GM18511 (cell line): Measurements from ENCODE around the gene EMP2.
"Not testable (repeated sequence)": the region's sequence is repeated elsewhere in the genome, so short reads cannot be mapped to it uniquely, and the experiment has no call there.

Experiments used
- ATAC-seq: cut with Tn5 transposase; IDR thresholded peaks from one replicate; pipeline ENCODE4 v1.9.1; 2021; ENCODE audit warnings: mild to moderate bottlenecking, moderate library complexity; ENCODE audit not compliant: unreplicated experiment

Gene EMP2

DNA sequence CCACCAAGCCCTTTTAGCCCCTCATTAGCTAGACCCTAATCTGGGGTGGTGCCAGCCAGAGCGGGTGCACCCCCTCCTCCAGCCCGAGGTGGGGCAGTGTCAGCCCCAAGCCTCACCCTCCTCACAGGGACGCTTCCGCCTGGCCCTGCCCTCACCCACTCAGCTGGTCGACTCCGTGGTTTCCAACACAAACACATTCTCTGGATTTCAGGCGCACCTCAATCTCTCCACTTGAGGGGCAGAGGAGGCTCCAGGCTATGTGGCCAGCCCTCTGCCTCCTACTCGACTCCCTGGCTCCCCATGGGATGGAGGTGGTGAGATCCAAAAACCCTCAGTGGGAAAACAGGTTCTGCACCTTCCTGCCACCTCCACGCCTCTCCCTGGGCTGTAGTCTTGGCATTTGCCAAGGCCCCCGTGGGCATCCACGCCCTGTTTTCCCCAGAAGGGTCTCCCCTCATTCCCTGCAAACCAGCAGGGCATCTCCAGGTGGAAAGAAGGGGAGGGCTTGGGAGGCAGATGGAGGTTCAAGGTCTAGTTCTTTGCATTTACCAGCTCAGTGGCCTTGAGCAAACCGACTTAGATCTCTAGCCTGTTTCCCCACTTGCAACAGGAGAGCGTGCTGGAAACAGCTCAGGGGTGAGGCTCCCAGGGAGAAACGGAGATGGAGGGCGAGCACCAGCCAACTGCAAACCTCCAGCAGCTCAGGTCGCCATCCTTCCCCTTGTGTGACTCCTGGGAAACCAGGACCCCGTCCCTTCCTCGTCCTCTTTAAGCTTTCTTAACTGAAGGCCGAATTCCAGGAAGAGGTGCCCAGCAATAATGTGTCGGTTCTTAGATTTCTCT lies 1.7 kb downstream of the EMP2 start:
- ATAC-seq: no peak

DNA sequence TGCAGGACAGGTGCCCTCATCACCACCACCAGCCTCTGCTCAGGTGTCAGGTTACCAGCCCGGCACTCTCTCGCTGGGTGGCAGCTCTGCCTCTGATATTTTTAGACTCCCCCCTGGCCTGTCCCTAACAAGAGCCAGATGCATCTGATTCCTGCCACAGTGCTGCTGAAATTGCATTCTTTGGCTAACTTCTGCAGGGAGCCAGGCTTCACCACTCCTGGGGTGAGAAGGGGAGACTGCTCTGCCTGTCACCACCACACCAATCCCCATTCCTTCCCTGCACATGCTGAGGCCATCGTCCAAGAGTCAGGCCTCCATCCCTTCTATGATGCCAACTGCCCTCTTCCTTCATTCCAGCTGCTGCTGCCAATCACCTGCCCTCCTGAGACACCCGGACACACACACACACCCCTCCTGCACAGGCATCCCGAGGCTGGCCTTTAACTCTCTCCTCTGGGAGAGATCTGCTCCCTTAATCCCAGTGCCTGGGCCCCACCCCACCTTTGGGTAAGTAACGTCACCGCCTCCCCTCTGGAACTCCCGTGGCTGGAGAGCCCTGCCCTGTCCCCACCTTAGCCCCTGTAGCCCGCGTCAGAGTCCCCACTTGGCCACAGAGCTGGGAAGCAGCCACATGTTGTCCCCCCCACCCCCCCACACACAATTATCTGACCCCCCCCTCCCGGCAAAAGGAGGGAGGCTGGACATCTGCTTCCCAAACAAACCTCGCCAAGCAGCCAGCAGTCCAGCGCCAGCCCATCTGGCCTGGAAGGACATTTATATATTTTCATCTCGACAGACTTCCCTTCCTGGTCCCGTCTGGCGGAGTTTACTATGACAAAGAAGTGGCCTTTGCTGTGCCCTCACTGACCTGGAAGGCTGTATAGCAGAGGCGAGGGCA lies 2.8 kb downstream of the EMP2 start:
- no peak for ATAC-seq

DNA sequence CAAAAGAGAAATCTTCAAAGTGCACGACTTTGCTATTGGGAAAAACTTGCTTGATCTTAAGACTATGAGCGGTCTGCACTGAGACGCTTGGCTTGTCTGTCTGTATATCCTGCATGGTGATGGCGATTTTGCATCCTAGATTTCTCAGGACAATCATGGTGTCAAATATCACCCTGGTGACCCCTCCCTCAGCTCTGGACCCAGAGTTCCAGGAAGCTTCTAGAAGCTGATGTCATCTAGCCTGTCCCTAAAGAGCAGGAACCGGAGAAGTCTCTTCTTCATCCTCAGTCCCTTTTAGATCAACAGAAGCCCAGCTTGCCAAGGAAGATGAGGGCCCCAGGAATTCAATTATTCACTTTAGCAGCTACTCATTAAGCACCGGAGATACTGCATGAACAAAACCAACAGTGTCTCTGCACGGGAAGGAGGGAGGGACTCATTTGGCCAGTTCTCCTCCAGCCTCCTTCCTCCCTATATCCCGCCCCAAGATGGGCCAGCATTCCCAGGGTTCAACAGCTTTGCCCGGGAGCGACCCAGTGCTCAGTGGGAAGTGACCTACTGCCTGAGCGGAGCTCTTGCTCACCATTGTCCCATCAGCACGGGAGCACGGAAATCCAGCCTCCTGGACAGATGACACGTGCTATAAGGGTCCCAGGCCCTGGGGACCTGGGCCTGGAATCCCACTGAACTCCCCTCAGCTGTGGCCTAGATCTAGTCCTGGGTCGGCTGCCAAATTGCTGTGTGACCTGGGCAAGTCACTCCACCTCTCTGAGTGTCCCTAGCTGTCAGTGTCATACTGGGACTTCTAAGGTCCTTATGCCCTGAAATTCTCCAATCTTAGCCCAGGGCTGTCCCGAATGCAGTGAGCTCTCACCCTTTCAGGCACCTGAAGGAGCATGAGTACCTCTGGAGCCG lies 3.8 kb downstream of the EMP2 start:
- no peak for ATAC-seq

DNA sequence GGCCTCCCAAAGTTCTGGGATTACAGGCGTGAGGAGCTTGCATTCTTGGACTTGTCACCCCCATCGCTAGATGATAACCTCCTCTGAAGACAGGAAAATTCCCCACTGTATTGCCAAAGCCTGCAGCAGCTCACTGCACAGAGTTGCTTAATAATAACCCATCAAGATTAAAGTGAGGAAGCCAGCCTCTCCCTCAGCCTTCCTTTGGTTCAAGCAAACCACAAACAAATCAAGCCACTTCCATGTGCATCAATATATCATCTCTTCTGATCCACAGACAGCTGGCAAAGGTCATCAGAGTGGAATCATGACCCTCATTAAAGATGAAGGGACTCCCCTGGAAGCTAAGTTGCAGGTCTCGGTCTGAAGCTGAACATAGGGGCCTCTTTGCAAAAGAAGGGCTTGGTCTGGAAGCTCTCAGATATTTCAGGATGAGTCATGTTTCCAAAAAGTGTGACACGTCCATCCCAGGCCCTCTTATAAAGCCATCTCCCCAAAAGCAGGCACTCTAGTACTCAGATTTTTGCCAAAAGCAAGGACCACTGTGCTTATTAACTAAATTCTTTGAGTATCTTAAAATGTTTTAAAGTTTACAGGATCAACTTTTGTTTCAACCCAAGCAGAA lies 4.8 kb downstream of the EMP2 start:
- no peak for ATAC-seq

DNA sequence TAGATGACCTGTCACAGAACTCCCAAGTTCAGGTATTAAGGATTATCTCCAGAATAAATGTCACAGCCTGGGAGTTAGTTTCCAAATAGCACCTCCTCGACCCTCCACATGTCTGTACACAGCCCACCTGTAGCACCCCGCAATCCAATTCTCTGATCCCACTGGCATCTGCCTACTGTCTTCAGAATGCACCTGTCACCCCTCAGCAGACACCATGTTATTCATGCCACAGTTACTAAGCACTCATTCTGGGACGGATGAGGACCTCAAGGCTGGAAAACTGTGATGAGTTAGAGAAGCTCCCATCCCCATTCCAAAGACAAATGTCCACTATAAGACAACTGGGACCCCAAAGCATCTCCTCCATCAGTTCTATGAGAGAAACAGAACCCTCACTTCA lies 7.8 kb downstream of the EMP2 start:
- no peak for ATAC-seq

DNA sequence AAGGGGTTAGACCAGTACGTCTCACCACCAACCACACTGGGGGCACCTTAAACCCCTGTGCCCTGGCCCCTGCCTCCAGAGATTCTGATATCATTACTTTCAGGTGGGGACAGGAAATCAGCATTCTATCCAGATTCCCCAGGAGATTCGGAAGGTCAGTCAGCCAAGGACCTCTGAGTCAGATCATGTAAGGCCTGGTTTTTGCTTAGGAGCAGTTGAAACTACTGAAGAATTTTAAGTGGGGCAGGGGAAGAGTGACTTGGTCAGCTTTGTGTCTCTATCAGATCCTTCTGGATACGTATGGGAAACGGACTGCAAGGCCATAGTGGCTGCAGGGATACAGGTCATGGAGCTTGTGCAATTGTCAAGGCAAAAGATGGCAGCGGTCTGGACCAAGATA lies 9.0 kb downstream of the EMP2 start:
- ATAC-seq: no peak

DNA sequence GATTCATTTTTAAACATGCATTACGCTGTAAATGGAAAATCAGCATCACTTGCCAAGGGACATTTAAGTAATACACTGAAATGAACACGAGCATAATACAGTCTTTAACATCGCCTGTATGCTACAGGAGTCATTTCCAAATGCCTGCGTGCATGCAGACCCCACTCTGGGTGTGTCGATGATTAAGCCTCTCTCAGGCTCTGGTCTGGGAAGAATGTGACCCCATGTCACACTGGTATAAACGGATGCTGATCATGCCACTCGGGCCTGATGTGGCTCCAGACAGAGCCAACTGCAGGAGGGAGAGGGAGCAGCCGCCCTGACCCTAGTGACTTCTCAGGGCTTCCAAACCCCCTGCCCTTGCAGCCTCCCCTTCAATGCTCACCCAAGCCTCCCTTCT lies 10.8 kb downstream of the EMP2 start:
- ATAC-seq: no peak

DNA sequence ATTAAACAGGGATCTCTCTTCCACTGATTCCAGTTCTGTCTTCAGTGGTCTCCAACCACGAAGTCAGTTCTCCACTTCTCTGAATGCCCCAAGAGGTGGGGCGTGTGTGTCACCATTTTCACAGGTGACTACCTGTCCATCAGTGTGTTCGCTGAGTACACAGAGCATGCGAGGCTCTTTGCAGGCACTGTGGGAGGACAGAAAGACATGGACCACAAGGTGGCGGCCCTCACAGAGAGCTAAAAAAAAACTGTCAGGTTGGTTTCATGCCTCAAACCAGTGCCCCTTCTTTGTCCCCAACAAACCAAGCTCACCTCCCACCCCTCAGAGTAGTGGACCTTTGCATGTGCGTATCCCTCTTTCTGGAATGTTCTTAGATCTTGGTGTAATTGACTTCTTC lies 13.8 kb downstream of the EMP2 start:
- no peak for ATAC-seq

DNA sequence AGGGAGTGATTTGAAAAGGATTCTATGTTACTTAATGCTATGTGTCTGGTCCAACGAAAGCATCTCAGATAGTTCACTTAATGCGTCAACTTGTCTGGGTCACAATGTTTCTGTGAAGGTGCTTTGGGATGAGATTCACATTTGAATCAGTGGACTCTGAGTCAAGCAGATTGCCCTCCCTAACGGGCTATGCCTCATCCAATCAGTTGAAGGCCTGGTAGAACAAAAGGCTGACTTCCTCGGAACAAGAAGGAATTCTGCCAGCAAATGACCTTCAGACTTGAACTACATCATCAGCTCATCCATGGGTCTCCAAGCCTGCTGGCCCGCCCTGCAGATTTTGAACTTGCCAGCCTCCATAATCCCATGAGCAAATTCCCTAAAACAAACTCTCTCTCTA lies 15.2 kb downstream of the EMP2 start:
- no peak for ATAC-seq

DNA sequence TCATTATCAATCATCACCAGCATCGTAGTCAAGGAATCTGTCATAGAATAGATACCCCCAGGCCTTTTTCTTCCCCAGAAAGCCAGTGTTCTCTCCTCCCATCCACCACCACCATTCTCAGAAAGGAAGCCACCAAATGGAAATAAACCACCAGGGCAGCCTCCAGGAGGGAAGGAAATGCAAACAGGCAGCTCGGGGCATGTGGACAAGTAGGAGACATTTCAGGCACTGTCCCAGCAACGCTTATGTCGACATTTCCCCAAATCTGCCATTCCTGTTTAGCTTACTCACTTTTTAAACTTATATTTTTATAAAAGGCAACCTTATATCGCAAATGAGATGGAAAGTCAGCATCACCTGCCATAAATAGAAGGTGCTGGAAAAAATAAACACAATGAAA lies 15.8 kb downstream of the EMP2 start:
- ATAC-seq: no peak

DNA sequence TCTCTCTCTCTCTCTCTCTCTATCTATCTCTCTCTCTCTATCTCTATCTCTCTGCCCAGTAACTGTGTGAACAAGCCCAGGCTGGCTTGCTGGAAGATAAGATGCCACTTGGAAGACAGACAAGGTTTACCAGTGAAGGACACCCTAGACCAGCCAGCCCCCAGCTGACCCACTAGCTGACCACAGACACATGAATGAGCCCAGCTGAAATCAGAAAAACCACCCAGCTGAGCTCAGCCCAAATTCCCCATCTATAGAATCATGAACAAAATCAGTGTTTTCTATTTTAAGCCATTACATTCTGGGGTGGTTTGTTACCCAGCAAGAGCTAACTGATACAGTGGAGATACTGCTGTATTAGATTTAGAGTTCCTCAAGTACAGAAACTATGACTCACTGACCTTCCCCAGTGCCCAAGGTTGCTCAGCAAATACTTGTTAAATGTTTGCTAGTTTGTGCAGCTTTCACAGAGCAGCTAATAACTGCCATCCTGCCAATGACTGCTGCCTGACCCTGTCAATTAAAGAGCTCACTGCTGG lies 18.0 kb downstream of the EMP2 start:
- no peak for ATAC-seq

DNA sequence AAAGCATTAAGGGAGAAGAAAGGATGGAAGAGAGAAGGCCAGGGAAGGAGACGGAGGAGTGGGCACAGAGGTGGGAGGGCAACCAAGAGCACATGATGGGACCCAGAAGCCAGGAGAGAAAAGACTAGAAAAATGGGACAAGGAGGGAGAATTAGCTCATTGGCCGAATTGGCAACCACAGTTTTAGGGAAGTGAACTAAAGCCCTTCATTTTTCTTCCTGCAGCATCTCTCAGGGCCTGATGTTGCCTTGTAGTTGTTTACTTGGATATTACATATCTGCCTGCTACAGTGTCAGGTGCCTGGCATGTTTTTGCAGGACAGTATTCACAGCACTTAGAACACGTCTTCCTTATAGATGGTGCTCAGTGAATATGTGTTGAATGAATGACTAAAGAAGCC lies 19.0 kb downstream of the EMP2 start:
- ATAC-seq: no peak

DNA sequence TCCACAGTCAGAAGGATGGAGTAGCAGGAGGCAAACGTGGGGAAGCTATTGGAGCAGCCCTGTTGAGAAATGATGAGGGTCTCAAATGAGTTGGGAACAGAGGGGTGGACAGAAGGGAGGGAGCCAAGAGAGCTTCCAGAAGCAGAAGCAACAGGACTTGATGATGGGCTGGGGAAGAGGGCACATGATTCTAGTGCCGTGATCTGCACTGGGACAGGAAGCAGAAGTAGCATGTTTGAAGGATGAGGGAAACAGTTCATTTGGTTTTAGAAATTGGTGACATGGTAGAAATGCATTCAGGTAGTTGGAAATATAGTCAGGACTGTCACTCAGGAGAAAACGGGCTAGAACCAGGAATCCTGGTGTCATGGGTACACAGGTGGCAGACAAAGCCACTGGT lies 19.4 kb downstream of the EMP2 start:
- ATAC-seq: no peak

DNA sequence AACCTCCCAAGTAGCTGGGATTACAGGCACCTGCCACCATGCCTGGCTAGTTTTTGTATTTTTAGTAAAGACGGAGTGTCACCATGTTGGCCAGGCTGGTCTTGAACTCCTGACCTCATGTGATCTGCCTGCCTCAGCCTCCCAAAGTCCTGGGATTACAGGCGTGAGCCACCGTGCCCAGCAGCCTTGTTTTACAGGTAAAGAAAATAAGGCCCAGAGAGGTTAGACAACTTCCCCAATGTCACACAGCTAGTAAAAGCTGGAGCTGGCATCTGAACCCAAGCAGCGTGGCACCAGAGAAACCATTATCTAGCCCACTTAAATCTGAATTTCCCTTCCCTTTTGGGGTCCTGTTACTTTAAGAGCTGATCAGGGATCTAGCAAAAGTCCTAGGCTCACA lies 20.6 kb downstream of the EMP2 start:
- ATAC-seq: not testable (repeated sequence)

DNA sequence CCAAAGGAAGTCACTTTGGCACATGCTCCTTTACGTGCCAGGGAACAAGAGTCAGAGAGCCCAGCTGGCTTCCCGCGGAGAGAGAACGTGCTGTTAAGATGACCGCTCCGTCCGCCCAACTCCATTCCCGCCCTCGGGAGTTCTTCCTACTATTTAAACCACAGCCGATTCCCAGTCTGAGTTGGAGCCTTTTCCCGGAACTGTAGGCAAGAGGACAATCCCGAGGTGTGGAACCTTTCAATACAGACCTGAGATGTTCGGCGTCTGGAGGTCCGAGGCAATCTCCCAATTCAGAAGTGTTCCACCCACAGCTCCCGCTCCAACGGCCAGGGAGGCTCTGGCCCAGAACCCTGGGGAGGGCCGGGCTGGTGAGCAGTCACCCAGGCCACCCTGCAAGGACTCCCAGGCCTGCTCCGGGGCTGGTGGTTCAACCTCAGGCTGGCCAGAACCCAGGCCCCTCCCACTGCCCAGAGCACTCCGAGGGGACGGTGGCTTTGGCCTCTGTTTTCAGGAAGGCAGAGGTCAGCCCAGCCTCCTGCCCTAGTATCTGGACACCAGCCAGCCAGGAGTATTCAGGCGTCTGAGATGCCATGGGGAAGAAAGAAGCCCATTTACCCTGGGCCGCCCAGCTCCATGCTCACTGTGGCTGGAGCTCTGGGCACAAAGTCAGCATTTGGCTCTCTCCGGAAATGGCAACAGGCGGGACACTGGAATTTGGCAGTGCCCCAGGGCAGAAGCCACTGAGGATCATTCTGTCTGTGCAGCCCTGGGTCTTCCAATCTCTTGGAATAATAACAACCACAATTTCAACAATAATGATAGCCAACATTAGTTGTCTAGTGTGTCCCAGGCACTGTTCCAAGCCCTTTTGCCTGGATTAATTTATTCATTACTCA lies 21.4 kb downstream of the EMP2 start:
- no peak for ATAC-seq

DNA sequence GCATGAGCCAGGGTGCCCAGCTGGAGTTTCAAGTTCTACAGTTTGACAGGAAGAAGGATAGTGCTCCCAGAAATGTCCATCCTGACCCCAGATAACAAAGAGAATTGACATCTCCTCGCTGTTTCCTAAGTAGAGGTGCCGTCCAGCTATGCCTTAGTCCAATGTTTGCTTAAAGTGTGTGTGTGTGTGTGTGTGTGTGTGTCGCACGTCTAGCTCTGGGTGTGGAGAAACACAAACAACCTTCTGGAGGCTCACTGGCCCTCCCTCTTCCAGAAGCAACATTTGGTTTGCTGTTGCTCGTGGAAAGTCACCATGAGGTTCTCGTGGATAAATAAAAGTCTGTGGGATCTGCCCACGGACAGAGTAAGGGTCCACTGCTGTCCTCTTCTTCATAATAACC lies 22.1 kb downstream of the EMP2 start:
- no peak for ATAC-seq

DNA sequence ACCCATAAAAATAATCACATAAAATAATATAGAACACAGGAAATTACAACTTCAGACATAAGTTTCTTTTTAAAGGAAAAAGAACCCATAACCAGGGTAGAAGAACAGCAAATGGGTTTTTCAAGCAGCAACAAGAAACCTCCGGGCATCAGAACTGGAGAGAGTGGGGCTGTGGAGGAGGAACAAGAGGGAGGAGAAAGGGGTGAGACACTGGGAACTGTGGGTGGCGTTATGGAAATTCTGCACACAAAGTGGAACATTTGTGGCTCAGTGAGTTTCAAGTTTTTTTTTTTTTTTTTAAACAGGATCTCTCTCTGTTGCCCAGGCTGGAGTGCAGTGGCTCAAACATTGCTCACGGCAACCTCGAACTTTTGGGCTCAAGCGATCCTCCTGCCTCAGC lies 22.6 kb downstream of the EMP2 start:
- ATAC-seq: no peak

DNA sequence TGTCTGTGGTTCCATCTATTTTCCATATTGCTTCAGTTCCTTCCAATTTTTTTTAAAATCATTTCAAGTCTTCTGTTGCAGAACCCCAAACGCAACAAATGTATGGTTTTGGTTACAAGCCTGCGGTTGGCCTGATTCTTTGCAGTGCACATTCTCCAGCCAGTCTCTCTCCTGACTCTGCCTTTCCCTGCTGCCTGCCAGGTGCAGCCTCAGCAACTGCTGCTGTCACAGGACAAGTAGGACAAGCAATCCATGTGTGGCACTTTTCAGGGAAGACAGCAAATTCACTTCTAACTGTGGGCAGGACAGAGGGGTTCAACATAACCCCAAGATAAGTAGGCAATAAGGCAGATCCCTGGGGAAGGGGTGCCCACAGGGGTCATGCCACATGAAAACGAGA lies 24.2 kb downstream of the EMP2 start:
- no peak for ATAC-seq

DNA sequence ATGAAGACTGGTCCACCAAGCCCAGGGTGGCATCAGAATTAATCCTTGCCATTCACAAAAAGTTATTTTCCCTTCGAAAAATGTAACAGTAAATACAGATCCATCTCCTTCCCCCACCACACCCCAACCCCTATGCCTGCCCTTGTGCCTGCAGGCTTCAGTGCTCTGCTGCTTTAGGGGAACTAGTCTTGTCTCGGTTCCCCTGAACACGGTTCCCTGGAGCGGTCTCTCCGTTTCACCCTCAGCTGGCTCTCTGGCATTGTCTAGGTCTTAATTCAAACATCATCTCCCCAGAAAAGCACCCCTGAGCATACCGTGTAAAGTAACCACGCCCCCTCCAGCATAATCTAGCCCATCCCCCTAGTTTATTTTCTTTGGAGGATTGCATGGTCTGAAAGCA lies 25.8 kb downstream of the EMP2 start:
- peak; percentile 55 for ATAC-seq
